GM21423 (cell line): ENCODE measurements around the gene C15orf61.

ENCODE experiments used
- ATAC-seq: cut with Tn5 transposase; IDR thresholded peaks from one replicate; pipeline ENCODE4 v1.9.1; 2021; ENCODE audit warnings: mild to moderate bottlenecking, moderate library complexity; ENCODE audit not compliant: unreplicated experiment

C15orf61 gene

DNA sequence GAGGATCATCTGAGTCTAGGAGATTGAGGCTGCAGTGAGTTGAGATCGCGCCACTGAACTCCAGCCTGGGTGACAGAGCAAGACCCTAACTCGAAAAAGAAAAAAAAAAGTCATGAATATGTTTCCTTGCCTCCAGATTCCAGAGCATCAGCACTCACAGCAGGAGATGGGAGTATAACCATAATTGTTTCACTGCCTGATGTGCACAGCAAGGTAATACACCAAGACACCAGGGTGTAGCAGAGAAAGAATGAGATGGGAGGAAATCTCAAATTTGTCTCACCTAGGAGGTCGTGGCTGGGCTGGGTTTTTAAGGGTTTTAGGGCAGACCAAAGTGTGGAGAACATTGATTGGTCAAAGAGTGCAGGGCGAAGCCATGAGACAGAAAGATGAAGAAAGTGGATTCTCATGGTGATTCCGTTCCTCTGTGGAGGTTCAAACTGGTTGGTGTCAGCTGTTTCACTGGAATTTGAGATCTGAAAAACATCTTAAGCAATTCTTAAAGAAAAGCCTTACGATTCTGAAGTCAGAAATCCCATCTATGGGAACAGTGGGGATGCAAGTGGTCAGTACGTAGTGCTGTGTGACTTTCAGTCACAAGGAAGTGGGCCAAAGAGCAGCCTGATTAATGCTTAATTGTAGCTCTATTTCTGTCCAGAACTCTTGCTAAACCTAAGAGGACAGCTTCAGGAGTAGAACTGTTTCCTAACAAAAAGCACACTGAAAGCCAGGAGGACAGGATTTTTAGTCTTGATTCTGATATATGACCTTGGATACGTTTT lies 7.8 kb upstream of the C15orf61 start:
- no peak for ATAC-seq

DNA sequence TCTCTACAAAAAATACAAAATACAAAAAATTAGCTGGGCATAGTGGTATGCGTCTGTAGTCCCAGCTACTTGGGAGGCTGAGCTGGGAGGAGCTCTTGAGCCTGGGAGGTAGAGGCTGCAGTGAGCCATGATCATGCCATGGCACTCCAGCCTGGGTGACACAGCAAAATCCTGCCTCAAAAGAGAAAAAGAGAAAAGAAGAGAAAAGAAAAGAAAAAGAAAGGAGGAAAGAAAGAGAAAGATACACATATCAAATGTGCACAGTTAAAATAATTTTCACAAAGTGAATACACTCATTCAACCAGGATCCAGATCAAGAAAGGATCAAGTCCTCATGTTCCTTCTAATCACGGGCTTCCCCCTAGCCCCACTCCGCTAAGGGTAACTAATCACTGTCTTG lies 5.8 kb upstream of the C15orf61 start:
- no peak for ATAC-seq

DNA sequence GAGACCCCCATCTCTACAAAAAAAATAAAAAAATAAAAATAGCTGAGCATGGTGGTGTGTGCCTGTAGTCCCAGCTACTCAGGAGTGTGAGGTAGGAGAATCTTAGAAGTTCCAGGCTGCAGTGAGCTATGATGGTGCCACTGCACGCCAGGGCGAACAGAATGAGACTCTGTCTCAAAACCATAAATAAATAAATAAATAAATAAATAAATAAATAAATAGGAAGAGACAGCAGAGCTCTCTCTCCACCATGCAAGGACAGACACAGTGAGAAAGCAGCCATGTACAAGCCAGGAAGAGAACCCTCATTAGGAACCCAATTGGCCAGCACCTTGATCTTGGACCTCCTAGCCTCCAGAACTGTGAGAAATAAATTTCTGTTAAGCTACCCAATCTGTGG lies 5.4 kb upstream of the C15orf61 start:
- ATAC-seq, result no peak

DNA sequence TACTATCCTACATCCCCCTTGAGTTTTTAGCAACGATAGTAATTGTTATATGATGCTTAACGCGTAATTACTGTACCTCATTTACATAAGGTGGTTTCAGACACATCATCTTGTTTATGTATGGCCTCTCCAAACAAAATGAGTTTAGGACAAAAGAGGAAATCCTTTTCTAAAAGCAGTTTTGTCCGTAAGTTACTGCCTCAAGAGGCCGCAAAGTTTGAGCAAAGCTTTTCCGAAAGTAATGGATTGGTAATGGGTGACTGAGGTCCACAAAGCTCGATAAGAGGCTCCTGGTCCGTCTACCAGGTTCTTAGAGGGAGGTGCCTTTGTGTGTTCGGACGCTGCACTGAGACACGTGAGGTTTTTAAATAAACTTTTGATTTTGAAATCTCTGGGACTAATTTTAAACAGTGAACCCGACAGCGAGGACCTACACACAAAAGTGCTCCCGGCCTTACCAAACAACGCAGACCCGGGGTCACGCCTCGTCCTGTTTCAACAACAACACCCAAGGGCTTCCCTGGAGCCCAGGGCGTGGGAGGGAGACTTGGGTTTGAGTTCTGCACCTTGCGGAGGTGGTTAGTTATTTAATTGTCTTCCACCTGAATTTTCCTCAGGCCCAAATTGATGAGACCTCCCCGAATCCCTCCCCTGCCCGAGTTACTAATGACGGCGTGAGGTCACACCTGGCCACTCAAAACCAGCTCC lies 456 bp upstream of the C15orf61 start:
- no peak for ATAC-seq

DNA sequence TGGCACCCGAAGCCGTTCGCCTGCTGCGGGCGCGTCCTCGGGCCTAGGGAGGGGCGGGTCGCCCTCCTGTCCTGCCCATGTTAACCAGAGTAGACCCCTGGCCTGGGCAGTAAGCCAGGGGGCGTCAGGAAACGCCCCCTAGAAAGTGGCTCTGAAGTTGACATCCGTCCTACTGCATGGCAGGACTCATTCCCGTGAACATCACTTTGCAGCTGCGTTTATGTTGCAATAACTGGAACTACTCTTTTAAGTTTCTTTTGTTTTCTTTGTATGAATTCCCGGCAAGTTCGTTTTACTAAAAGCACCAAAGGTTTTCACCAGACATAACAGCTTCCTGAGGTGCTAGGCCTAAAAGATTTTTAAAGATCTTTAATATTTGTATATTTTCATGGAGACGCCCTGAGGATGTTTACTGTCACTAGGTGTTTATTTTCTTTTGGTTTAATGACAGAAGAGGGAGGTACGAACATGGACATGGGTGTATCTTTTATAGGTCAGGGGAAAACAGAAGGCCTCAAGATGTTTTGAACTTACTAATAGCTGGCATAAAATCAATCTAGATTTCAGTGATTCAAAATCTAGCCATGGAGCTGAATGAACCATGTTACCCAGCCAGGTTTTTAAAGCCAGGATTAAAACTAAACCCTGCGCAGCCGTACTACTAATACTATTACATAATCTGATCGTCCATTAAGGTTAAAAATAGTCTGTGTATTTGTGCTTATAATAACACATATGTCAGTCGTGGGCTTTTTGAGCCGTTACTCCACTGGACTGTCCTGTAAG lies 1.0 kb downstream of the C15orf61 start:
- ATAC-seq, result no peak

DNA sequence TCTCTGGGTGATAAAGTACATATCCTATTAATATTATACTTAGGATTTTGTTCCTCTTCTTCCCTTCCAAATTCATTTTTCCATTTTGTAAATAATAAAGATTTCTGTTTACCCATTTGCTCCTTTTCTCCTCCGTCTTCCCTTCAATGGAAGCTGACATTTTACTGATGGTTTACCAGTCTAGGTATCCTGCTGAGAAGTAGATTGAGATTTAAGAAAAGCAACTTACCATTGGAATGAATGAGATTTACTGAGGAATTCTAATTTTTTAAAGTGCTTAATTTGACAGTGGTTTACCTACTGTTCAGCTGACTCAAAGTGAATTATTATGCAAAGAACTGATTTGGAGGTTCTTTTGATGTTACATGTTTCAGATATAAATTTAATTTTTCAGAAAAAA lies 2.4 kb downstream of the C15orf61 start:
- no peak for ATAC-seq

DNA sequence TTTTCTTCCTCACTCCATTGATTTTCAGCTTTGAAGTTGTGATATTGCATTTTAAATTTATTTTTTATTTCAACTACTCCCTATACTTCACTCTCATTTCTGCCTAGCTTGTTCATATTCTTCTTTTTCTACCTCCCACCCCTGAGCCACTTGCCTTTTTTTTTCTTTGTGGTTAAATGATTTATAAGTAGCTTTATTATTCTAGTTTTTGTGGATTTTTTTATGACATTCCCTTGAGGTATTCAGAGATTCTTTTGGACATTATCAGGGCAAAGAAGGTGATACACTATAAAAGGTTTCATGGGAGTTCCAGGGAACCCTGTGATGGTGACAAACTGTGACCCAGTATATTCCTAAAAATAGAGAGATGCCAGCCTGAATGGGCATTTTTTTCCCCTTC lies 3.3 kb downstream of the C15orf61 start:
- ATAC-seq, result no peak

DNA sequence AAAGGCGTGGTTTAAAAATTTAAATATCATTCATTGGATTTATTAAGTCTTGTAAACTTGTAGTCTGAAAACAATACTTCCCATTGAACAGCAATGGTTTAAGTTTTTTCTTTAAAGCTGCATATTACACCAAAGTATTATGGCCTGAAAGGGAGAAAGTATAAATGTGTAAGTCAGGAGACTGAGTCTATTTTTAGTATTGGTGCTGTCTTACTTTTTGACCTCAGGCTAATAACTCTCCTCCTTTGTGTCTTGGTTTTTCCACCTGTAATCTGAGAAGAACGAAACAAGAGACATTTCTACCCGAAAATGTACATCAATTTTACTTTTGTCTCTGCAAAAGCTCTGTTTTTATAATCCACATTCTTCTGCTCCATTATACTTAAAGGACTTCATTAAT lies 7.6 kb downstream of the C15orf61 start:
- no peak for ATAC-seq

DNA sequence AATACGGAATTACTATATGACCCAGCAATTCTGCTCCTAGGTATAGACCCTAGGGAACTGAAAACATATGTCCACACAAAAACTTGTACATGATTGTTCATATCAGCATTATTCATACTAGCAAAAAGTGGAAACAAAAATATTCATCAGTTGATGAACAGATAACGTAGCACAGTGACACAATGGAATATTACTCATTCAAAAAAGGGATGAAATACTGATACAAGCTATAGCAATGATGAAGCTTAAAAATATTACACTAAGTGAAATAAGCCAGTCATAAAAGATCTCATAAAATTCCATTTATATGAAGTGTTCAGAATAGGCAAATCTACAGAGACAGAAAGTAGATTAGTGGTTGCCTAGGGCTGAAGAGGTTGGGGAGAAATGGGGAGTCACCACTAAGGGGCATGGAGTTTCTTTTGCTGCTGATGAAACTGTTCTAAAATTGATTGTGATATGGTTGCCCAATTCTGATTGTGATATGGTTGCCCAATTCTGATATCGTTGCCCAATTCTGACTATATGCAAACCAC lies 10.5 kb downstream of the C15orf61 start:
- no peak for ATAC-seq

DNA sequence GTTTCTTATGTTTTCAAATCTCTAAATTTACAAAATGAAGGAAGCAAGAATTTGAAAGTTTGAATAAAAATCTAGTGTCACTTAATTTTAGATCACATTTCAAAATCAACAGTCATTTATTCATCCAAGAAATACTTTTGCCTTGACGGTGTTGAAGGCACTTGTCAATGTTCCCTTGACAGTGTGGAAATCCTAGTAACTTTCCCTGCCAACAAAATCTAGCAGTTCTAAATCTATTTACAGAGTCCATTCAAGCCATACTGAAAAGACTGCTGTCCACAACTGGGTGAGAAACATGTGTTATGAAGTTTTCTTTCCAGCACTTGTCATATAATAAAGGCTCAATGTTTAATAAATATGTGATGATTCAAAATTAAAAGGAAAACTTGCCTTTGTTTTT lies 12.9 kb downstream of the C15orf61 start:
- ATAC-seq, result no peak

DNA sequence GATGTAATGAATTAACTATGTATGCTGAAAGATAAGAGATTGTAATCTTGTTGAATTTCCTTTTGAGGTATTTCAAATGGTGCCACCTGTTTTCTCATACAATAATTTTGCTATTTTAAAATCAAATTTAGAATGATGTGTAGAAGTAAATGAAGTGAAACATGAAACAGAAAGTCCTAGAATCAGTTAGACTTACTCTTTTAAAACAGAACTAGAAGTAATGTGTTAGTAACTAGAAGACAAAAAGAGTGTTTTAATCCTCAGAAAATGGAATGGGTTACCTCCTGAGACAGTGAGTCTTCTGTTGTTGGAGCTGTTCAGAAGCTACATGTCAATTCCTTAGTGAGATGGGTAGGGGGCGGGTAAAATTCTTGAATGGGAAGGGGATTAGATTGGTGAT lies 13.4 kb downstream of the C15orf61 start:
- no peak for ATAC-seq

DNA sequence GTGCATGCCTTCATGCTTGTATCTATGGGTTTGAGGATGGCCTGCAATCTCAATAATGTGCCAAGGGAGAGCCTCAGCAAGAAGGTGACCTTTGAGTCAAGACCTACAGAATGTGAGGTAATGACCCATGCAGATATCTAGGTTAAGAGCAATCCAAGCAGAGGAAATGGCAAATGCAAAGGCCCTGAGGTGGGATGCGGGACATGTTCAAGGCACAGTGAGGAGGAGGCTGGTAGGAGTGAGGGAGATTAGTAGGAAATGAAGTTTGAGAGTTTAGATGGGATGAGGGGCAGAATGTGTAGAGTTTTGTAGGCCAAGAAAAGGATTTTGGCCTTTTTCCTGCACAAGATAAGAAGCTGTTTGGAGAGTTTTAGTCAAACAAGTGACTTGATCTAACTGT lies 16.8 kb downstream of the C15orf61 start:
- no peak for ATAC-seq

DNA sequence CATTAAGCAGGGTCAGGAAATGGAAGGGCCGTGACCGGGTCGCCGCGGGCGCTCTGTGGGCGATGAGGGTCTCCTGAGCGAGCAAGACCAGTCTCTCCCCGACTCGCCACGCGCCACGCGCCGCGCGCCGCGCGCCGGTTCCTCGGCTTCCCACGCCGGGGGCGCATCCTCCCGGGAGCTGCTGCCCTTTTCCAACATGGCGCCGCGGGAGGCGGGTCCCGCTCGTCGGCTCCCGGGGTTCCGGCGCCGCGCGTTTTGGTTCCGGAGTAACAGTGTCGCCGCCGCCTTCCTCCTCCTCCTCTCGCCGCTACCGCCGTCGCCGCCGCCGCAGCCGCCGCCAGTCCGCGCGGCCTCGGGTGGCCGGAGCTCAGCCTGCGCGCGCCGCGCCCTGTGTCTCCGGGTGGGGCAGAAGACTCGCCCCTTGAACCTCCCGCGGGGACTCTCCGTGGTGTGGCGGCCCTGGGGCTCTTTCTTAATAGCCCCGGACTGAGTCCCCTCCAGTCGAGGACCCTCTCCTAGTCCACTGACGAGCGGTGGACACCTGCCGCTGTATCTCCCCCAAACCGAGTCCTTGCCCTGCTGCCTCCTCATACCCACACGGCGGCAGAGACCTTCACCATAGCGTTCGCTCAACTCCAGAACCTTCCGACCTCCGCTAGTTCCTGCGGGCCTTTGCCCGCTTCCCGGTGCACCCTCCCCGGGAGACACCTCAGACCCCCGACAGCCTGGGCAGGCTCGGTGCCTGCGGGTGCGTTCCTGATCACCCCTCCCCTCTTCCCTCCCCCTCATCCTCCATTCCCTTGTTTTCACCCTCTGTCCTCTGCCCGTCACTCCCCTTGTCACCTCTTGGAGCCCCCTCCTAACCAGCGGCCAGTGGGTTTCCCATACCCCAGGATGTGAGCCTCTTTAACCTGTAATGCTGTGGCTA lies 21.8 kb downstream of the C15orf61 start, which contains the start of gene MAP2K5:
Gene MAP2K5, plus strand, starts transcription at position 284 of the 928 bp plus-strand sequence. Its CDS starts 633 bp downstream, at position 917.
- ATAC-seq, result no peak

DNA sequence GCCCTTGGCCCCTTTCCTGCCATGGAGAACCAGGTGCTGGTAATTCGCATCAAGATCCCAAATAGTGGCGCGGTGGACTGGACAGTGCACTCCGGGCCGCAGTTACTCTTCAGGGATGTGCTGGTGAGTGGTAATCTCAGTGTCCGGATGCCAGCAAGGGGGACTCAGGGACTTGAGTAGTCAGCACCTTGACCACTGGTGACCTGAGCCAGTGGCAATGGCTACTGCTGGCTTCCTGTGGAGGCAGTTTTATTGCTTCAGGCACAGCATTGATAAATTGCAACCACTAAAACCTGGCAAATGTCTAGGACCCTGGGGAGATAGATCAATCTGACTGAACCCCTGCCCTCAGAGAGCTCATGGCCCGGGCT lies 22.4 kb downstream of the C15orf61 start:
- ATAC-seq, result no peak

DNA sequence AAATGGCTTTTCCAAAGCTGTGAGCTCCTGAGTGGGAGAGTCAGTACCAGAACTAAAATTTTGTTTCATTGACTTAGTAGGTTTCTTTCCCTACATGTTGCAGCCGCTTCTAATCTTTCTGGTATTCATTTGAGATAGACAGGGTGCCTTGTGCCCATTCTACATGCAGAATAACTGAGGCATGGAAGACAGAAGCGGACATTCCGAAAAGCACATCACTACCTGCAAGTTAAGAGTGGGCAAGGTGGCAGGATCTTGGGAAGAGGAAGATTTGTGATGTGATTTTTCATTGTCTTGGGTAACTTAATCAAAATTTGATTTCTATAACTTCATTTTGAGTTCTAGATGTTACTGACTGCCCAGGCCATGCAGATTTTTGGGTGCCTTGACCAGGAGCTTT lies 23.5 kb downstream of the C15orf61 start:
- ATAC-seq, result no peak

DNA sequence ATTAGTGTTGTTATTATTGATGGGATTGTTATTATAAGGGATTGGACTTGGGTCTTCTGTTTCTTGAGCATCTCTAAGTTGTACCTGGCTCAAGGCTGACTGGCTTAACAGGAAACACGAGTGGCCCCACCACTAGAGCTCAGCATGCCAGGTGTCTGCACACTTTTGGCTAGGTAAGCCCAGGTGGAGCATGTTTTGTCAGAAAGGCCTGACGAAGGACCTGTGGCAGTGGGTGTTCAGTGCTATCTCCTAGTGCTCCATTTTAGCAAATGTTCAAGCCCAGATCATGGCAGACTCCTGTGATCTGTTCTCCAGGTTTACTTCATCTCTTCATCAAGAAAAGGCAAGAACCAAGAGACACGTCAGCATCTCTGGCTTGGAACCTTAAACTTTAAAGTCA lies 24.9 kb downstream of the C15orf61 start:
- no peak for ATAC-seq

DNA sequence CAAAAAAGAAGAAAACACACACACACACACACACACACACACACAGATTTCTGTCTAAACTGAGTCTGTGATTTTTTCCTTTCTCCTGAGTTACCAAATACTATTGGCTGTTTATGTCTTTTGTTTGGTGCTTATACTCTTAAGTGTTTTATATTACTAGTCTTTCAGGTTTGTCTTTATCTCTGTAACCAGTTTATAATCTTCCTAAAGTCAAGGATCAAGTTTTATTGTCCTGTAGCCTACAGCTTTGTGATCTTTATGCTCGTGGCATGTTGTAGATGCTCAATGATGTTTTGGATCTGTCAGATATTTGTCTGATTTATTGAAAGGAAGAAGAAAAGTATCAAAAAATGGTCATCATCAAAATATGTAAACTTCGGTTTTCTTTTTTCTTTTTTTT lies 26.1 kb downstream of the C15orf61 start:
- ATAC-seq, result no peak

DNA sequence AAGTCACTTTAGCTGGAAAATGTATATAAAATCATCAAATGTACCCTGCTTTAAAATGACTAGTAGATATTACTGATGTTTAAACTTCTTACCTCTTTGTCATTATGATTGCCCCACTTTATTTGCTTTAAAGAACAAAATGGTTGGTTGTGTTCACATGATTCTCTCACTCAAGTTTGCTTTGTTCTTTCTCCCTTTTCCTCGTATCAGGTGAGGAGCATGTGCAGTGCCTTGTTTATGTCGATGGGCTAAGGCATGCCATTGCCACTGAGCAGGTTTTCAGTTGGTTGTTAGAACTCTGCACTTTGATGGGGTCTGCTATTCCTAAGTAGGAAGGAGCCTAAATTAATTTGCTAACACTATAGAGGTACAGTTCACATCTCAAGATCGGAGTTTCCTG lies 26.9 kb downstream of the C15orf61 start:
- no peak for ATAC-seq

DNA sequence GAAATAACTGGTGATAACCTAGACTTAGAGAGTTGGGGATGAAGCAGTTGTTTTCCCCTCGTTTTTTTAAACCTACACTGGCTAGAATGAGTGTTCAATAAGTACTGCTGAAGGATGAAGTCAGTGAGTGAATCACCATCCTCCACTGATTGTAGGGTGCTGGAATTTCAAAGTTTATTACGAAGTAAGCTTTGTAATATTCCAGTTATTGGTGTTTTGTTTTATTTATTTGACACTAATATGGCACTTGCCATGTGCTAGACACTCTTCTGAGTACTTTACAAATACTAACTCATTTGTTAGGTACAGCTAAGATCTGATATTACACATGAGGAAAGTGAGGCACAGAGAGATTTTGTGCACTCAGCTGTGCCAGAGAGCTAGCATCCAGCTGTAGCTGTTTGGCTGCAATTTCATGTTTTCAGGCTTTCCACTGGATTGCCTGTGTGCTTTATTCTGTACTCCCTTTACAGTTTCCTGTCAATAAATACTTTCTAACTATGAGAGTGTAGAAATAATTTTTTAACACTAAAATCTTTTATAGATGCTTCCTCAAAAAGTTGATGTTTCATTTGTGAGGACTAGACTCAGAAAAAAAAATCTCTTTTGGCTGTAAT lies 27.4 kb downstream of the C15orf61 start:
- ATAC-seq, result no peak
